Vagina (tissue), 2 donors: Measurements from ENCODE around the gene MS4A18. TPM values are rescaled to one million over a fixed set of nuclear protein-coding genes. Genes with fewer than 3 reads are reported as not detected.

ENCODE experiments used
- DNase-seq, 2 donors: peaks; one replicate each; pipeline ENCODE4 v3.0.0-alpha.2; 2017; ENCODE audit errors: extremely low spot score in 2 of 2
- H3K27ac ChIP-seq: fragments of 200-600 bp; sonication (generic); one replicate; pipeline ENCODE4 v1.5.1; 2019
- H3K27me3 ChIP-seq: fragments of 200-600 bp; sonication (generic); one replicate; pipeline ENCODE4 v1.5.1; 2019
- H3K36me3 ChIP-seq, 2 donors: fragments of 200-600 bp; sonication (generic); one replicate each; pipeline ENCODE4 v1.5.1; 2017 to 2019
- H3K4me1 ChIP-seq: fragments of 200-600 bp; sonication (generic); one replicate; pipeline ENCODE4 v1.5.1; 2019
- H3K4me3 ChIP-seq, 2 donors: fragments of 200-600 bp; sonication (generic); 1 replicate in 1 of 2; 2 replicates in 1 of 2; pipeline ENCODE4 v1.5.1; 2016 to 2019
- H3K9me3 ChIP-seq: fragments of 200-600 bp; sonication (generic); one replicate; pipeline ENCODE4 v1.5.1; 2019
- CTCF ChIP-seq, 3 experiments: fragments of 450-650 bp in 2 of 3; fragments of 200-600 bp in 1 of 3; sonication (generic) in 1 of 3; IDR thresholded peaks; one replicate each; pipeline ENCODE4 v1.5.1; 2017 to 2019; ENCODE audit warnings: antibody characterized with exemption in 3 of 3, mild to moderate bottlenecking in 2 of 3, moderate library complexity in 2 of 3
- POLR2A ChIP-seq, 2 donors: fragments of 450-650 bp; IDR thresholded peaks; one replicate each; pipeline ENCODE4 v1.6.1; 2017; ENCODE audit warnings: antibody characterized with exemption in 2 of 2, mild to moderate bottlenecking in 2 of 2, moderate library complexity in 2 of 2
- POLR2AphosphoS5 ChIP-seq, 2 donors: sonication (generic); formaldehyde crosslinking; IDR thresholded peaks; one replicate each; pipeline ENCODE4 v1.9.0; 2017; ENCODE audit warnings: antibody characterized with exemption in 2 of 2, mild to moderate bottlenecking in 2 of 2, low read depth in 1 of 2; ENCODE audit not compliant: insufficient read depth in 1 of 2
- intact Hi-C: fragments of 100-400 bp; cut with DNase I; formaldehyde crosslinking; loops from one replicate; pipeline ENCODE4 v1.15.1; 2023
- total RNA-seq: library from RNA; depleted of rRNA; stranded (reverse); fragments of >200 nt; gene quantifications from one replicate; pipeline ENCODE4 v1.2.3, GENCODE V29; 2016

Gene MS4A18
- total RNA-seq, 1 donor from 2014 or later = not detected

DNA sequence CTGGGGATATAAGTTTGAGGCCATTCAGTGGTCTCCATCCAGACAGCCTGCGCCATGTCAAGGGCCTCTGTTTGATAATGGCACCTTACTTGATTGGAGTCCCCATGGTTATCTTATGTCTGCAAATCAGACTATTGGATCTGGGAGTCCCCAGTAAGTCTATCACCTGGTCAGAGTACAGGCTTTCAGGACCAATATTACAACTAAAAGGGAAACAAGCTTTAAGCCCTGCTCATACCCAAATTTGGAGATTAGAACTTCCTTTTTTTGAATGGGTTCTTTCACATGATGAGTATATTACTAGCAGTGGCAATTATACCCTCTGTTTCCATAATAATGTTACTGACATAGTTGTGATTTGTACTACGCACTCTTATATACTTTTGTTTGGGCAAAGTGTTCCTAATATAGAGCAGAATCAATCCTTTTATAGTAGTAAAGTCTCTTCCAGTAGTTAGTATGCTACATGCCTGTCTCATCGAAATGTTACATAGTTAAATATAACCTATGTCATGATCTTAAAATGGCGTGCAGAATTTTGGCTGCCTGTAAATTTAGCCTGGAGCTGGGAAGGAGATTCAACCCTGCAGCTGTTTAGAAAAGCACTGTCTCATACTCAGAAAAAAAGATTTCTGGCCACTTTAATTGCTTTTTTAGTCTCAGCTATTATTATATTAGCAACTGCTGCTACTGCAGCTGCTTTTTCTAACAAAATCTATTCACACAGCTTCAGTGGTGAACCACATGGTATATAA is 37.1 kb downstream of the MS4A18 start:
- intact Hi-C loops = no loop called here
- TF ChIP-seq POLR2A (IDR thresholded peaks at IDR 0.05) (no peak), CTCF (IDR thresholded peaks at IDR 0.05) (no peak), POLR2AphosphoS5 (IDR thresholded peaks at IDR 0.05; ENCODE audit: insufficient read depth in 1 of 2, low read depth in 1 of 2) (no peak)
- Histone ChIP-seq H3K4me3 (no peak overlapping the region), H3K4me1 (no peaks in the 10 kb centered on the region), H3K27ac (no peak overlapping the region), H3K27me3 (no peaks in the 10 kb centered on the region), H3K9me3 (no peaks in the 10 kb centered on the region), H3K36me3 (no peaks in the 10 kb centered on the region)
- DNase-seq = no peak

DNA sequence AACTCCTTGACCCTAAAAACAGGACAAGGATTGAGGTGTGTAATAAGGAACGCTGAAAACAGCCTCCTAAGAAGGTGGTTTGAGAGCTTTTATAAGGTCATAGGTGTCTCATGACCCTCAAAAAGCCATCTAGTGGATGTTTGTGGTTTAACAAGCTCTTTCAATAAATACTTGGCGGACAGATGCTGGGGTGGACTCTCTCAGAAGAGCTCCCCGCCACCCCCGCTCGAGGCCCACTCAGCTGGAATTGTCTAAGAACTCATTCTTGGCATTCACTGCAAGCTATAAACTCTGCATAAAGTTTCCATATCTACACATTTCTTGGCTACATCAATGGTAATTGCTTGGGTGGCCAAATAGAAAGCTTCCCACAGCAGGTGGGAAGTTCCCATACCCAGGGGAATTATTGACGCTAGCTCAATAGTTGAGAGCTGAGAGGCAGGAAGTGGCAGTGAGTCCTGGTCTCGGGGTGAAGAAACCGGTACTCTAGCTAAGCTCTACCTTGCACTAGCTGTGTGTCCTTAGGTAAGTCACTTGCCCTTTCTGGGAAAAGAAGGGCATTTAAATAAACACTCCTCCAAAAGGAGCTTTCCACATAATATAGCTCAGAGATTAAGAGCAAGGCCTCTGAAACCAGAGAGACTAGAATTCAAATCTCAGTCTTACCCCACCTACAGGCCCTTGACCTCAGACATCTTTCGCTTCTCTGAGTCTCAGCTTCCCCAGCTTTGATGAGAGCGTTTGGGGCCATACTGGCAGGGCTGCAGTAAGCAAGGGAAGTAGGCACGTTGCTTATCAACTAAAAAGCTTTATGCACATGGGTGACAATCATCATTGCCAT is 38.6 kb downstream of the MS4A18 start:
- TF ChIP-seq POLR2AphosphoS5 (IDR thresholded peaks at IDR 0.05; ENCODE audit: insufficient read depth in 1 of 2, low read depth in 1 of 2) = no peak
- no peak for TF ChIP-seq CTCF (IDR thresholded peaks at IDR 0.05)
- TF ChIP-seq POLR2A (IDR thresholded peaks at IDR 0.05) = no peak
- DNase-seq = no peak
- no peaks in the 10 kb centered on the region for H3K4me1 ChIP-seq
- no peak overlapping the region for H3K27ac ChIP-seq
- no peaks in the 10 kb centered on the region for H3K27me3 ChIP-seq
- H3K9me3 ChIP-seq = no peaks in the 10 kb centered on the region
- H3K4me3 ChIP-seq = no peak overlapping the region
- no peaks in the 10 kb centered on the region for H3K36me3 ChIP-seq
- intact Hi-C loops = no loop called here

DNA sequence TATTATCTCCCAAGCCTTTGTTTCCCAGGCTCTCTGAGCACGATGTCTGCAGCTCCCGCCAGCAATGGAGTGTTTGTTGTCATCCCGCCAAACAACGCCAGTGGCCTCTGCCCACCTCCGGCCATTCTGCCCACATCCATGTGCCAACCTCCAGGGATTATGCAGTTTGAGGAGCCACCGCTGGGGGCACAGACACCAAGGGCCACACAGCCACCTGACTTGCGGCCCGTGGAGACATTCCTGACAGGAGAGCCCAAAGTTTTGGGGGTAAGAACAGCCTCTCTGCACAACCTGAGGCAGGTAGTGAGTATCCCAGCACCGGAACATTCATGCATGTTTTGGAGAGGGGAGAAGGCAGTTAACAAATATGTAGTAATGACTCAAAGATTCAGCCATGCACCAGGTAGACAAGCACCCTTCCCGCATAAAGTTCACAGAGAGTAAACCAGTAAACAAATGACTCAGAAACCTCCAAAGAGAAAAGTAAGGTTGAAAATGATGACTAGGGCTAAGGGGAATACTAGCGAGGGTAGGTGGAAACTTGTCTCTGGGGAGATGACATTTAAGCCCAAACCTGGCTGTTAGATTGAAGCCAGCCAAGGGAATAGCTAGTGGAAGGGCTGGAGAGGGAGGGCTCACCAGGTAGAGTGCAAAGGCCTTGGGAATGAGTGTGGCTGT is 39.3 kb downstream of the MS4A18 start:
- TF ChIP-seq CTCF (IDR thresholded peaks at IDR 0.05) = no peak
- no peak for TF ChIP-seq POLR2AphosphoS5 (IDR thresholded peaks at IDR 0.05; ENCODE audit: insufficient read depth in 1 of 2, low read depth in 1 of 2)
- no peak for TF ChIP-seq POLR2A (IDR thresholded peaks at IDR 0.05)
- no peaks in the 10 kb centered on the region for H3K9me3 ChIP-seq
- no peaks in the 10 kb centered on the region for H3K27me3 ChIP-seq
- H3K27ac ChIP-seq = no peak overlapping the region
- intact Hi-C loops = no loop called here
- H3K4me3 ChIP-seq = no peak overlapping the region
- no peak for DNase-seq
- no peaks in the 10 kb centered on the region for H3K4me1 ChIP-seq
- no peaks in the 10 kb centered on the region for H3K36me3 ChIP-seq

GRCh38 chr11:60764879-60765278 is 40.4 kb downstream of the MS4A18 start:
- no peaks in the 10 kb centered on the region for H3K27me3 ChIP-seq
- no peak for DNase-seq
- intact Hi-C loops = no loop called here

More at GRCh38 chr11:60764879-60765278, 40.4 kb downstream of the MS4A18 start:
- TF ChIP-seq CTCF (IDR thresholded peaks at IDR 0.05) (no peak), POLR2A (IDR thresholded peaks at IDR 0.05) (no peak), POLR2AphosphoS5 (IDR thresholded peaks at IDR 0.05; ENCODE audit: insufficient read depth in 1 of 2, low read depth in 1 of 2) (no peak)
- Histone ChIP-seq H3K9me3 (no peaks in the 10 kb centered on the region), H3K4me1 (no peaks in the 10 kb centered on the region), H3K27ac (no peak overlapping the region), H3K36me3 (no peaks in the 10 kb centered on the region), H3K4me3 (no peak overlapping the region)
